ENCODE data around the gene PLCG2. TPM values are rescaled to one million over a fixed set of nuclear protein-coding genes. Genes with fewer than 3 reads are reported as not detected.

The PLCG2 gene
- total and polyA plus RNA-seq, 2 of the 8 experiments (the other 6 are each of a cell fraction or from before 2014, with no cell fraction given), result 6.1 to 6.9 TPM

- no peak for TF ChIP-seq HDAC2 (IDR thresholded peaks at IDR 0.05; ENCODE audit: borderline replicate concordance in 1 of 2, low read depth in 2 of 2, low read length in 2 of 2)
- TF ChIP-seq ATF2 (IDR thresholded peaks at IDR 0.05; ENCODE audit: low read length), result no peak
- TF ChIP-seq BRCA1 (IDR thresholded peaks at IDR 0.05; ENCODE audit: low read depth, low read length), result no peak
- no peak for TF ChIP-seq CBX8 (IDR thresholded peaks at IDR 0.05; ENCODE audit: borderline replicate concordance, low read depth, low read length)
These were observed 38.2 kb downstream of the PLCG2 start (continued) for GRCh38 chr16:81817296-81817695.
